GM19099 (cell line): ENCODE measurements around the gene TSSC4.

Experiments used
- POLR2A ChIP-seq: IDR thresholded peaks from 3 replicates; pipeline ENCODE4 v1.6.1; 2011; ENCODE audit warnings: low read depth; ENCODE audit not compliant: insufficient read length; ENCODE audit errors: extremely low read depth

TSSC4 gene

GRCh38 chr11:2389377-2390026, 11.0 kb upstream of the TSSC4 start:
- TF ChIP-seq POLR2A: no peak

- no peak for TF ChIP-seq POLR2A
Observed at GRCh38 chr11:2390091-2390724, 10.3 kb upstream of the TSSC4 start.

- no peak for TF ChIP-seq POLR2A
Observed at GRCh38 chr11:2390725-2391151, 9.8 kb upstream of the TSSC4 start.

- TF ChIP-seq POLR2A: no peak
Observed at GRCh38 chr11:2391181-2391975, 9.2 kb upstream of the TSSC4 start.

- no peak for TF ChIP-seq POLR2A
Observed at GRCh38 chr11:2392241-2392959, 8.2 kb upstream of the TSSC4 start.

- TF ChIP-seq POLR2A: no peak
Observed at GRCh38 chr11:2393111-2393868, 7.3 kb upstream of the TSSC4 start.

- TF ChIP-seq POLR2A: no peak
Observed at GRCh38 chr11:2393941-2394817, 6.4 kb upstream of the TSSC4 start.

GRCh38 chr11:2394818-2395105, 5.8 kb upstream of the TSSC4 start:
- no peak for TF ChIP-seq POLR2A

- TF ChIP-seq POLR2A: no peak
Observed at GRCh38 chr11:2395211-2395730, 5.3 kb upstream of the TSSC4 start.

- TF ChIP-seq POLR2A: no peak
Observed at GRCh38 chr11:2395856-2396255, 4.7 kb upstream of the TSSC4 start.

- TF ChIP-seq POLR2A: no peak
Observed at GRCh38 chr11:2396471-2396870, 4.1 kb upstream of the TSSC4 start.

- no peak for TF ChIP-seq POLR2A
Observed at GRCh38 chr11:2397005-2397404, 3.5 kb upstream of the TSSC4 start.

GRCh38 chr11:2398664-2399355, 1.7 kb upstream of the TSSC4 start:
- TF ChIP-seq POLR2A: no peak
